Measurements from ENCODE around the gene TECPR1.

The TECPR1 gene

DNA sequence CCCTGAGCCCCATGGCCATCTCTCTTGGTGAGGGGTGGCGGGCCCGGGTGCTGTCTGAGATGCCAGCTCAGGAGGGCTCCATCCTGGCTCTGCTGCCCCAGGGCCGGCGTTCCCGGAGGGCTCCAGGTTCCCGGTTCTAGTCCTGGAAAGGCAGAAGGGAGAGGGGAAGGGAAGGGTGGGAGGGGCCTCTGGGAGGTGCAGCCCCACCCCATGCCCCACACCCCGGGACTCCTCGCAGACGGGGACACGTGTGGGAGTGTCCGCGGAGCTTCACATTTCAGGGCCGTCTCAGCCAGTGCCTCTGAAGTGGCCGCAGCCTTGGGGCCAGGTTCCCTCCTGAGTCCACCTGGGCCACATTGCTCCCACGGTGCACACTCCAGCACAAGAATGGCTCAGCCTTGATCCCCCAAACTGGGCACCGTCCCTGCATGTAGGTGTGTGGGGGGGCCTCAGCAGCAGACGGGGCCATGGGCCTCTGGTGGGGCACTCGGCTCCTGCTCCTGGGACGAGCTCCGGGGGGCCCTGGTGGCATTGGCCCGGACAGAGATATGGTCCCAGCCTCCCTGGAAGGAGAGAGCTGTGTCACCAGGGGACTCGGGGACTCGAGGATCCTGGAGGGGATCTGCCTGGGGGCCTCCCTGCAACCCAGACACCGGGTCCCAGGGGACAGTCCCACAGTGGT lies 35.0 kb downstream of the TECPR1 start:
- peaks cover 12% of the 10 kb centered on the region for H3F3A ChIP-seq (ENCODE audit: insufficient read depth)
- H3K36me3 ChIP-seq (ENCODE audit: low read length), result no peaks in the 10 kb centered on the region
- no peak overlapping the region for H3K9ac ChIP-seq (ENCODE audit: low read length)
- H3K27ac ChIP-seq (ENCODE audit: low read depth, low read length), result no peak overlapping the region
- no peaks in the 10 kb centered on the region for H3K27me3 ChIP-seq (ENCODE audit: low read length)
- no peak overlapping the region for H3K4me3 ChIP-seq (ENCODE audit: insufficient read depth, low read length, poor library complexity, severe bottlenecking)
- TF ChIP-seq EZH2phosphoT487 (conservative IDR thresholded peaks at IDR 0.05; ENCODE audit: low read length), result no peak
- no peak for TF ChIP-seq CTCF (IDR thresholded peaks at IDR 0.05; ENCODE audit: insufficient read depth, low read length, poor library complexity, severe bottlenecking)
- H3K79me2 ChIP-seq (ENCODE audit: insufficient read depth, low read length), result no peaks in the 10 kb centered on the region
- no peaks in the 10 kb centered on the region for H3K9me2 ChIP-seq (replicated peaks; ENCODE audit: insufficient read depth, low read length)
- 0 out of 2 replicates have a peak, but pooled peaks cover 5% of the 10 kb centered on the region for H4K20me1 ChIP-seq (ENCODE audit: low read depth, low read length)
- H2AFZ ChIP-seq (ENCODE audit: low read depth, low read length, severe bottlenecking), result no peak overlapping the region
- no peak overlapping the region for H3K4me2 ChIP-seq (ENCODE audit: low read depth, low read length, poor library complexity, severe bottlenecking)
- no peaks in the 10 kb centered on the region for H3K9me3 ChIP-seq (ENCODE audit: insufficient read depth, low read length)

DNA sequence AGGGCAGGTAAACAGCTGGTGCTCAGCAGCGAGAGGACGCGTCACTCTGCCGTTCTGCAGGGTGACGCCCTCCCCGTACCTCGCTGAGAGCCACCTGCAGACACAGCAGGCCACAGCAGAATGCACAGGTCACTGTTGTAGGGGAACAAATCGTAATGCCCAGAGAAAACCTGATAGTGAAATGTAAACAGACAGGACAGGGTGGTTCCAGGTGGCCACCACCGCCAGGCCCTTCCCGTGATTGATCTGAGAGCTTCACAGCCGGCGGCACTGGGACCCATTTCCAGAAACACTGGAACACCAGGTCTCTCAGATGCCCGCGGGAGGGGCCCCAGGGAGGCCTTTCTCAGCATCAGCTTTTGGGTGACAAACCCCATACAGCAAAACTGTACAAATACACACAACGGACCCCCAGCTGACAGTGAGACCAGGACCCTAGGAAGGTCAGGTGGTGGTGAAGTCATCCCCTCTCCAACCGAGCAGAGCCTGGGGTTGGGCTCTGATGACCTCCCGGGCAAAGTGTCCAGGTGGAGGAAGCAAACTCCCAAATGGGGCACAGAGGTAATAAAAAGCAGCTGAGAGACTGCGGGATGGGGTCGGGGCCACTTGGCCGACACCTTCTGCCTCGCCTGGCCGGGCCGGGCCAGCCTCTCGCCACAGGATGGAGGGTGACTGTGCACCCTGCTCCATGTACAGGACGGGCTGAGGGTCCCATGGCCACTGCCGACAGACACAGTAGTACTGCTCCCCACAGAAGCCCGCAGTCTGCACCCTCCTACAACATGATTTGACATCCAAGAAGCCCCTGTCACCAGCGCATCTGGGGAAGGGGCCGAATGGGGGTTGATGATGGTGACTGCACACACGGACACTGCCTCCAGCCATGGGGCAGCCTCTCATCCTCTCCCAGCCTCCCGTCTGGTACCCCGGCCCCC lies 36.2 kb downstream of the TECPR1 start:
- 0 out of 2 replicates have a peak, but pooled peaks cover 5% of the 10 kb centered on the region for H4K20me1 ChIP-seq (ENCODE audit: low read depth, low read length)
- H3K27me3 ChIP-seq (ENCODE audit: low read length), result no peaks in the 10 kb centered on the region
- H3K36me3 ChIP-seq (ENCODE audit: low read length), result no peaks in the 10 kb centered on the region
- no peaks in the 10 kb centered on the region for H3K9me3 ChIP-seq (ENCODE audit: insufficient read depth, low read length)
- no peak overlapping the region for H3K9ac ChIP-seq (ENCODE audit: low read length)
- no peak overlapping the region for H3K27ac ChIP-seq (ENCODE audit: low read depth, low read length)
- no peak for TF ChIP-seq CTCF (IDR thresholded peaks at IDR 0.05; ENCODE audit: insufficient read depth, low read length, poor library complexity, severe bottlenecking)
- TF ChIP-seq EZH2phosphoT487 (conservative IDR thresholded peaks at IDR 0.05; ENCODE audit: low read length), result no peak
- no peaks in the 10 kb centered on the region for H3K79me2 ChIP-seq (ENCODE audit: insufficient read depth, low read length)
- no peak overlapping the region for H2AFZ ChIP-seq (ENCODE audit: low read depth, low read length, severe bottlenecking)
- no peak overlapping the region for H3K4me2 ChIP-seq (ENCODE audit: low read depth, low read length, poor library complexity, severe bottlenecking)
- no peak overlapping the region for H3K4me3 ChIP-seq (ENCODE audit: insufficient read depth, low read length, poor library complexity, severe bottlenecking)
- H3K9me2 ChIP-seq (replicated peaks; ENCODE audit: insufficient read depth, low read length), result no peaks in the 10 kb centered on the region
- H3F3A ChIP-seq (ENCODE audit: insufficient read depth), result peaks cover 12% of the 10 kb centered on the region

DNA sequence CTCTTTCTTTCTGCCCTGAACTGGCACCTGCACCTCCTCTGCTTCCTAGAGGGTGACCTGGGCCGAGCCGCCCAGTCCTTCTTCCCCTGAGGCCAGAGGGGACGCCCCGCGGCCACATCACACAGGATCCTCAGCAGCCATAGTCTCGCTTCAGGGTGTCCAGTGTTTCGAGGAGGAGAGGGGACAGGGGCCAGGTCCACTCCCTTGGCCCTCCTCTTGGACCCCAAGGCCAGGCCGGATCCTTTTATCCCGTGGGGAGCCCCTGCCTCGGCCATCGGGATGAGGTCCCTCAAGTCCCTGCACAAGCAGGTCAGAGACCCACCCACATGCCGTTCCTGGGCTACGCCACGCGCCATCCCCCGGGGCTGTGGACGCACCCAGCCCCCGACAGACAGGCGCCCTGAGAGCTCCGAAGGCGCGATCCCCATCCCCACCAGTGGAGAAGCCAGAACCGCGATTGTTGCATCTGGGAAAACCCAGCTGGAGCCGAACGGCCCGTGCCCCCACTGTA lies 37.2 kb downstream of the TECPR1 start:
- Histone ChIP-seq H3K4me2 (ENCODE audit: low read depth, low read length, poor library complexity, severe bottlenecking) (no peak overlapping the region), H3K9me2 (replicated peaks; ENCODE audit: insufficient read depth, low read length) (no peaks in the 10 kb centered on the region), H3K4me3 (ENCODE audit: insufficient read depth, low read length, poor library complexity, severe bottlenecking) (no peak overlapping the region), H4K20me1 (ENCODE audit: low read depth, low read length) (0 out of 2 replicates have a peak, but pooled peaks cover 5% of the 10 kb centered on the region), H3K9ac (ENCODE audit: low read length) (no peak overlapping the region), H2AFZ (ENCODE audit: low read depth, low read length, severe bottlenecking) (no peak overlapping the region), H3K27me3 (ENCODE audit: low read length) (no peaks in the 10 kb centered on the region), H3F3A (ENCODE audit: insufficient read depth) (peaks cover 12% of the 10 kb centered on the region), H3K27ac (ENCODE audit: low read depth, low read length) (no peak overlapping the region), H3K9me3 (ENCODE audit: insufficient read depth, low read length) (no peaks in the 10 kb centered on the region), H3K36me3 (ENCODE audit: low read length) (no peaks in the 10 kb centered on the region), H3K79me2 (ENCODE audit: insufficient read depth, low read length) (no peaks in the 10 kb centered on the region)
- TF ChIP-seq CTCF (IDR thresholded peaks at IDR 0.05; ENCODE audit: insufficient read depth, low read length, poor library complexity, severe bottlenecking) (no peak), EZH2phosphoT487 (conservative IDR thresholded peaks at IDR 0.05; ENCODE audit: low read length) (no peak)

Data from SU-DHL-6 (cell line).